BJ (cell line): ENCODE data around the gene STEAP4. TPM values are rescaled to one million over a fixed set of nuclear protein-coding genes. Genes with fewer than 3 reads are reported as not detected.

Experiments used
- CTCF ChIA-PET: fragments of 350-600 bp; formaldehyde crosslinking; extraction: SDS; loops from one replicate; lab custom pipeline; 2021; ENCODE audit warnings: antibody characterized with exemption, inconsistent platforms; lab: Yijun Ruan, JAX
- POLR2A ChIA-PET: fragments of 300-600 bp; sonication (Branson Sonifier 250); formaldehyde crosslinking; extraction: SDS; loops from one replicate; lab custom pipeline; 2021; ENCODE audit warnings: antibody characterized with exemption; lab: Charles Lee
- DNase-seq: peaks from one replicate; pipeline ENCODE4 v3.0.0-alpha.2; 2011; ENCODE audit warnings: low read depth
- H3K27me3 ChIP-seq: 2 replicates; pipeline ENCODE4 v1.6.0; 2011; ENCODE audit warnings: low read length; ENCODE audit not compliant: control insufficient read depth, insufficient read depth
- H3K36me3 ChIP-seq: 2 replicates; pipeline ENCODE4 v1.5.1; 2011; ENCODE audit warnings: low read length; ENCODE audit not compliant: control insufficient read depth, insufficient read depth
- H3K4me3 ChIP-seq: 2 replicates; pipeline ENCODE4 v1.5.1; 2011; ENCODE audit warnings: low read depth, mild to moderate bottlenecking, control low read depth, low read length
- polyA plus RNA-seq: library from polyadenylated mRNA; depleted of rRNA; stranded (reverse); fragments of >200 nt; gene quantifications from 2 replicates; pipeline ENCODE4 v1.2.3, GENCODE V29; 2011
- TF ChIP-seq, protein P1 (sequence below): IDR thresholded peaks from 2 replicates; pipeline ENCODE4 v1.5.1; 2011; ENCODE audit warnings: low read depth, mild to moderate bottlenecking, control low read depth, inconsistent platforms, low read length, moderate library complexity; ENCODE audit not compliant: insufficient read depth

The STEAP4 gene
- polyA plus RNA-seq, 1 experiment, result not detected

DNA sequence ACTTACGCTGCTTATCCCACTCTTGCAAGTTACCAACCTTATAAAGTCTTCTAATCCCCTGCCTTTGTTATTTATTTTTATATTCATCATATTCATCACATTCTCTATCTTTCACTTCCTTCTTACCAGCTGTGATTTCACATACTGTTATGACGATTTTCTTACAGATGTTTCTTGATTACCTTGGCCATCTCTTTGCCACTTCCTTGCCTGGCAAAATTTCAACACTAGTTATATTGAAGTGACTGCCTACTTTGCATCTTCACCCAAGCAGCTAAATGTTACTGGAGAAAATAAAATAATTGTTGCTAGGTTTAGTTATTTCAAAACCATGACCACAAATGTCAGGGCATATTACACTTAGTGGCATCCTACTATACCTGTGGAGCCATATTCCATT, 8.8 kb upstream of the STEAP4 start:
- TF ChIP-seq, protein P1, sequence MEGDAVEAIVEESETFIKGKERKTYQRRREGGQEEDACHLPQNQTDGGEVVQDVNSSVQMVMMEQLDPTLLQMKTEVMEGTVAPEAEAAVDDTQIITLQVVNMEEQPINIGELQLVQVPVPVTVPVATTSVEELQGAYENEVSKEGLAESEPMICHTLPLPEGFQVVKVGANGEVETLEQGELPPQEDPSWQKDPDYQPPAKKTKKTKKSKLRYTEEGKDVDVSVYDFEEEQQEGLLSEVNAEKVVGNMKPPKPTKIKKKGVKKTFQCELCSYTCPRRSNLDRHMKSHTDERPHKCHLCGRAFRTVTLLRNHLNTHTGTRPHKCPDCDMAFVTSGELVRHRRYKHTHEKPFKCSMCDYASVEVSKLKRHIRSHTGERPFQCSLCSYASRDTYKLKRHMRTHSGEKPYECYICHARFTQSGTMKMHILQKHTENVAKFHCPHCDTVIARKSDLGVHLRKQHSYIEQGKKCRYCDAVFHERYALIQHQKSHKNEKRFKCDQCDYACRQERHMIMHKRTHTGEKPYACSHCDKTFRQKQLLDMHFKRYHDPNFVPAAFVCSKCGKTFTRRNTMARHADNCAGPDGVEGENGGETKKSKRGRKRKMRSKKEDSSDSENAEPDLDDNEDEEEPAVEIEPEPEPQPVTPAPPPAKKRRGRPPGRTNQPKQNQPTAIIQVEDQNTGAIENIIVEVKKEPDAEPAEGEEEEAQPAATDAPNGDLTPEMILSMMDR, result no peak
- H3K36me3 ChIP-seq, result no peaks in the 10 kb centered on the region
- POLR2A ChIA-PET, result no interaction called here
- CTCF ChIA-PET, result no interaction called here
- no peak overlapping the region for H3K4me3 ChIP-seq
- DNase-seq, result no peak
- no peaks in the 10 kb centered on the region for H3K27me3 ChIP-seq

DNA sequence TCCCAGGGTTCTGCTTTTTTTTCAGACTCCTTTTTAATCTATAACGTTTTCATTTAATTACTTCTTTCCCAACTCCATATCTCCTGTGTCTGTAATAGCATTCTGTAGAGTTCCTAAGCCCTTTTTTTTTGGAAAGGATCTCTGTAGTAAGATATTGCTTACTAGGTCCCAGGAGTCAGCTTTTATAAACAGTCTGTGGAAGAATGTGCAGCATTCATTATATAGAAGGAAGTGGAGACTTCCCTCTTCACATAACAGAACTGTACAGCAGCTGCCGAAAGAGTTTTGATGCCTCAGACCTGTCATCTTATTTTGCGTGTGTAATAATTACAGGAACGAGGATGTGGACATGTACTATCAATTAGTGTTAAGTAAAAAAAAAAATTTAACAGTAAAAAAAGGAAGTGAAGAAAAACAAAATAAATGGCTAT, 7.4 kb upstream of the STEAP4 start:
- ChIA-PET CTCF (no interaction called here), POLR2A (no interaction called here)
- Histone ChIP-seq H3K36me3 (no peaks in the 10 kb centered on the region), H3K27me3 (no peaks in the 10 kb centered on the region), H3K4me3 (no peak overlapping the region)
- no peak for DNase-seq
- TF ChIP-seq, protein P1, result no peak

DNA sequence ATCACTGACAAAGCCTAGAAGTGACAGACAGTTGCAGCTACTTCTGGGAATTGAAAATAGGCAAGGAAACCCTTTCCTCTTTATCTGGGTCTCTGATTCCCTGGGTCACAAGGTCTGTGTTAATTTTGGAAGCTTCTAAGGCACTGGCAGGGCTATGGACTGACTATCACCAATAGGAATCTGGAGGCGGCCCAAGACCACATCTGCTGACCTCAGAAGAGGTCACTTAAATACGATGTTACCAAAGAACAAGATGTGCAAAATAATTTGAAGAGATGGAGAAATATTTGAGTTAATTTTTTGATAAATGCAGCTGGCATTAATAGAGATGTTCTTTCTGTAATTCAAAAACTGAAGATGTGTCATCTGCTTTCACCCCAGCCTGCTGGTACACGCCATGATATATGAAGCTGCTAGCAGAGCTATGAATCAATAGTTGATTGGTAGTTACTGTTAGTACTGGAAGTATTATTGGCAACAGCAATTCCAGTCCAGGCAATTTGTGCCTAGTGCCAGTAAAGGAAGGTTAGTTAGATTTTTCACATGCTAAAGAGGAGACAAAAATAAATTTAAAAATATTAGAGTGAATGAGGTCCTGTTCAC, 5.5 kb upstream of the STEAP4 start:
- ChIA-PET POLR2A (no interaction called here), CTCF (no interaction called here)
- DNase-seq, result no peak
- TF ChIP-seq, protein P1, result no peak
- Histone ChIP-seq H3K4me3 (no peak overlapping the region), H3K36me3 (no peaks in the 10 kb centered on the region), H3K27me3 (no peaks in the 10 kb centered on the region)

DNA sequence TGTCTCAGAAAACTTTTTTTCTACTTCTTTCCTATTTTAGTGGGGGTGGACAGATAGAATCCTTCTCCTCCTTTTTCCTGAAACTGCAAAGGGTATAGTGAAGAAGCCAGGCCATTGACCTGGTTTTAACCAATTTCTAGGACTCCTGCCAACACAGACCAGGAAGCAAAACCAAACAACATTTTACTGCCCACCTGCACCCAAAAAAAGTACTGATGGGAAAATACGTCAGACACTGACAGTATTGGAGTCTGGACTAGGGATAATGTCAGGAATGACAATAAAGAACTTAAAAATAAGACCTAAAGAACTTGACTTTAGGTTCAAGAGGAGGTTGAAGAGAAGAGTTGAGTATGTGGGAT, 5.0 kb upstream of the STEAP4 start:
- Histone ChIP-seq H3K27me3 (no peaks in the 10 kb centered on the region), H3K36me3 (no peaks in the 10 kb centered on the region), H3K4me3 (no peak overlapping the region)
- CTCF ChIA-PET, result no interaction called here
- no peak for DNase-seq
- TF ChIP-seq, protein P1, result no peak
- POLR2A ChIA-PET, result no interaction called here

DNA sequence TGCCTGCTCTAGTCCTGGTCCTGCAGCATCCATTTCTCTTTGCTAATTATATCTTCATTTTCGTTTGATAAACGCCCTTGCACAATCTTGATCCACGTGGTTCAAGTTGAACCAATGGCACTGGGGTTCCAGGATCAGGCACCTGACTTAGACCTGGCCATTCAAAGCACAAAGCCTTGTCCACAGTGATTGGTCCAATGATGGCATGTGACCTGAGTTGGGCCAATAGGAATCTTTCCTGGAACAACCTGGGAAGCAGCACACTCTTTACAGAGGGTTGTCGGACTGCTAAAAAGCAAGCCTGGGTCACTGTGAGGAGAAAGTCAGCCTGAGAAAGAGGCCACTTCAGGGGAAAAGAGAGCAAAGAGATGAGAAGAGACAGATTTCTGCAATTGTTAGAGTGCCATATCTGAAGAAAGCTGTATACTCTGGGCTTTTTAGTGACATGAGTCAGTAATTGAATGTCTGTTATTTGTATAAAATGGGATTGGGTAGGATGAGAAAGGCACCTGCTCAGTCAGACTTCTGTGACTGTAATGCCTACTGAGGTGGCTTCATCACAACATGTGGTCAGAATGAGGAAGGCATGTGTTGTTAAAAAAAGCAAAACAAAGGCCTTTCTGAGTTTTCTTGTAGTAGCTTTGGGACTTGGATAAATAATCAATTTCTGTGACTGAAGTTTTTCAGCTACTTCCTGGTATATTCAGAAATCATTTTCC, 4.4 kb upstream of the STEAP4 start:
- POLR2A ChIA-PET, result no interaction called here
- TF ChIP-seq, protein P1, result no peak
- CTCF ChIA-PET, result no interaction called here

More for the DNA sequence above, 4.4 kb upstream of the STEAP4 start:
- DNase-seq, result no peak
- Histone ChIP-seq H3K27me3 (no peaks in the 10 kb centered on the region), H3K36me3 (no peaks in the 10 kb centered on the region), H3K4me3 (no peak overlapping the region)
